IPS-18c (cell line): Measurements from ENCODE around the gene STKLD1.

Experiments
- H3K4me3 ChIP-seq: 2 replicates; pipeline ENCODE4 v1.7.0; 2013; ENCODE audit warnings: low read depth, mild to moderate bottlenecking, low read length, moderate library complexity; ENCODE audit not compliant: insufficient read depth
- H3K9me3 ChIP-seq: one replicate; pipeline ENCODE4 v1.6.1; 2013; ENCODE audit warnings: mild to moderate bottlenecking, low read length, moderate library complexity; ENCODE audit not compliant: control insufficient read depth, insufficient read depth

Gene STKLD1

DNA sequence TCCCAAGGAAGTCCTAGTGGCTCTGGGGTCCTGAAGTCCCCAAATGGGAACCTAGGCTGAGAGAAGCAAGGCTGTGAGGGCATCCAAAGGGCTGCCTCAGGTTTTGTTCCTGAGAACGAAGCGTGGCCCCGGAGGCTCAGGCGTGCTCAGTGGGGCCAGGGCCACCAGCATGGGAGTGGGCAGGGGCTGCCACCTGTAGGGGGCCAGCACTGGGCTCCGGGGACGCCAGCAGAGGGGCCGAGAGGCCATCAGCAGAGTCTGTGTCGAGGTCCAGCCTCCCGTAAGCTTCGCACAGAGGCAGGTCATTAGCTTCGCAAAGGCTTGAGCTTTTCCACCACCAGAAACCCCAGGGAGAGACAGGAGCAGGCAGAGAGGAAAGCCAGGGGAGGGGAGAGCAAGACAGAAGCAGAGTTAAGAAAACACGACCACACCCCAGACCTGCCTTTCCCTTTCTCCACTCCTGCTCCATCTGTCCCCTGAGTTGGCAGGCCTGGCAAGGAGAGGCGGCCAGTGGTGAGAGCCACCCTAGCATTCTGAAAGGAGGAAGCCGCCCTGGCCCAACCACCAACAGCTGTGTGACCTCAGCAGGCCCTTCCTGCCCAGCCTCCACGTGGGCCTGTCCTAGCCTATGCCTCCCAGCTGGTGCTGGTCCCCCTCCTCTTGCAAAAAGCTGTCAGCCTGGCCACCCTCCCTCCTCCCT, 34.6 kb upstream of the STKLD1 start:
- H3K4me3 ChIP-seq: no peak overlapping the region
- no peaks in the 10 kb centered on the region for H3K9me3 ChIP-seq

- H3K4me3 ChIP-seq: no peak overlapping the region
- no peaks in the 10 kb centered on the region for H3K9me3 ChIP-seq
These were observed 34.1 kb upstream of the STKLD1 start for GRCh38 chr9:133342069-133342406.

DNA sequence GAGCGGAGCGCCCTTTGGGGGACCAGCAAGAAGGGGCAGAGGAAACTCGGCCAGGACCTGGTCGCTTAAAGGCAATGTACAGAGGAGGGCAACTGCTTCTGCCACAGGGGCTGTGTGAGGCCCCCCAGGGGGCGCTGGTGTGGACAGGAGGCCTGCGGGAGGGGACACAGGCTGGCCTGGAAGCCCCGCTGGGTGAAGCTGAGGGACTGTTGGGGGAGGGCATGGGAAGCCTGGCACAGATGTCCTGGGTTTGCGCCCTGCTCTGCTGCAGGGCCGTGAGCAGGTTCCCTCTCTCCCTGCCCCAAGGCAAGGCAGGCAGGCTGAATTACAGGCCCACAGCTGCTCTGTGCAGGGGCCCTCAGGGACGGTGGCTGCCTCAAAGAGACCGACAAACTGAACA, 33.6 kb upstream of the STKLD1 start:
- Histone ChIP-seq H3K9me3 (no peaks in the 10 kb centered on the region), H3K4me3 (no peak overlapping the region)

DNA sequence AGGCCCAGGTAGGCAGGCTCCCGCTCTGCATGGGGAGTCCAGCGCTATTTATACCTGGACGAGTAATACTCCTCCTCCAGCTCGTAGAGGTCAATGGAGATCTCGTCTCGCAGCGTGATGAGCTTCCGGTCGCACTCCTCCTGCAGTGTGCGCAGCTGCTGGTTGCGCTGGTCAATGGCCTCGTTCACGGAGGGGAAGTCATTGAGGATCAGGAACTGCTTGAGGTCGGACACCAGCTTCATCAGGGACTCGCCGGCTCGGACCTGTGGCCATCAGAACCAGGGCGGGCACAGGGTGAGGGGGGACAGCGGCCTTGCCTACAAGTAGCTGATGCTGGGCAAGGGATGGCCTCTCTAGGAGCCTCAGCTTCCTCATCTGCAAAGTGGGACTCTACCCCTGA, 32.1 kb upstream of the STKLD1 start:
- no peak overlapping the region for H3K4me3 ChIP-seq
- H3K9me3 ChIP-seq: peaks cover 2% of the 10 kb centered on the region

DNA sequence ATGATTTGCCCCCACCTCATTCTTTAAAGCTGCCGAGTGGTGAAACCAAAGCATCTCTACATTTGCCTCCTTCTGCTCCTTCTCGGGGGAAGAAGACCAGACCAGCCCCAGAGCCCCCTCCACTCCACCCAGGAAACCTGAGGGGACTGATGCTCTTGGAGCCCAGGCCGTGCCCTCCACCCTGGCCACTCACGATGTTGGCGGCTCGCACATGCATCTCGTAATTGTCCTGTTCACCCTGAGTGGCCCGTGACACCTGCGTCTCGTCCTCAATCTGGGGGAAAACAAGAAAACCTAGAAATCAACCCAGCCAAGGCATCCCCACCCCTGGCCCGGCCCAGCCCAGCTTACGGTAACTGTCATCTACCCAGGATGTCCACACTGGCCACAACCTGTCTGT, 31.2 kb upstream of the STKLD1 start:
- peaks cover 2% of the 10 kb centered on the region for H3K9me3 ChIP-seq
- no peak overlapping the region for H3K4me3 ChIP-seq

DNA sequence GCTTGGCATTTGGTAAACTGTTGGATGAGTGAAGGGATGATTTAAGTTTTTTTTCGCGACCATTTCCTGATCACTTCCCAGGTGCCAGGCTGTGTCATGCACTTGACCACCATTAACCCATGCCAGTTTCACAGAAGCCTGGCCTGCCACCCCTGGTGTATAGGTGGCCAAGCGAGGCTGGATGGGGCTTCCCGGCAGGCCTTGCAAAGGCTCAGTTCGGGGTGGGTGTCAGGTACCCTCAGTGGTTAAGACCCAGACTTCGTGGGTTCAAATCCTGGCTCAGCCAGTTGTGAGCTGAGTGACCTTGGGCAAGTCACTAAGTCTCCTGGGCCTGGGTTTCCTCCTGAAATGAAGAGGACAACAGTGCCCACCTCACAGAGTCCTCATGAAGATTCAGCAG, 30.6 kb upstream of the STKLD1 start:
- Histone ChIP-seq H3K9me3 (peaks cover 2% of the 10 kb centered on the region), H3K4me3 (no peak overlapping the region)

DNA sequence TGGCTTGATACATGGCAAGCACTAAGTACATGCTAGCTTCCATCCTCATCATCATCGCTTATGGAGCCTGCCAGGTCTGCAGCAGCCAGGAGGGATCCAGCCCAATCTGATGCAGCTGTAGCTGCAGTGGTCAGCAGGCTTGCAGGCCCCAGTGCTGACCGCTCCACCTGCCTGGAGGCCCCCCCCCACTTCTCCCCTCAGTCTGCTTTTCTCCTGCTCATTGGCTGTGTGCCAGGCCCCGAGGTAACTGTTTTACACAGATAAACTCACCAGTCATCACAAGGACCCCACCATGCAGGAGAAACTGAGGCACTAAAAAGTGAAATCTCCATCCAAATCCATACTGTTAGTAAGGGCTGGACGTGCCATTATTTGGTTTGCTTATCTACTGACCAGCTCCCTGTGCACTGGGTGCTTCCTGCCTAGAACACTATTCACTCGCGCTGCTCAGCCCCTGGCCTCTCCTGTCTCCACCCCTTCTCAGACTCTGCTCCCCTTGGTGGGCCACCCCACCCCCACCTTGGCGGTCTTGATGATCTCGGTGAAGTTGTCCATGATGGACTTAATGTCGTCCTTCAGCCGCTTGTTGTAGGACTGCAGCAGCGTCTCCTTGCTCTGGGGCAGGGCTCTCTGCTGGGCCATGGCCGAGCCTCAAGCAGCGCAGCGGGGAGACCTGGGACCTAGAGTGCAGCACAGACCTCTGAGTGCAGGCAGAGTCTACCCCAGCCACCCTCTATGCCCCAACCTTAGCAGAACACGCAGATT, 30.0 kb upstream of the STKLD1 start:
- Histone ChIP-seq H3K4me3 (peak overlapping the region; percentile 99), H3K9me3 (peaks cover 2% of the 10 kb centered on the region)

DNA sequence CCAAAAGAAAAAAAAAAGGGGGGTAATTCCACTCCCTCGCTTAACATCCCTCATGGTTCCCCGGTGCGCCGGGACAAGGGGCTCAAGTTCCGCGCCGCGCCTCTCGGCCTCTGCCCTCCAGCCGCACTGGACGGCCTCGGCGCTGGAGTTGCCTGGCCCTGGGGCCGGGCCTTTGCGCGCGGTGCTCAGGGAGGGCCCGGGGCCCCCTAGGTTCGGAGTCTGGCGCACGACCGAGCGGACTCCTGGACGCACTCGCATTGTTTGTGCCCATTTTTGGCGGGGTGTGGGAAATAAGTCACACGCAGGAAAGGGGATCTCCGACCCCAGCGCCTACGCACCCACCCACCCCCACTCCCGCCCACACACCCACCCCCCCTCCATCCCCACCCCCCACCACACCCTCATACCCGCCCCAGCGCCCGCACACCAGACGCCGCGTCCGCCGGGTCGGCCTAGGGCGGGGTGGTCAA, 28.6 kb upstream of the STKLD1 start:
- Histone ChIP-seq H3K4me3 (peak overlapping the region; percentile 99), H3K9me3 (peaks cover 2% of the 10 kb centered on the region)

GRCh38 chr9:133347985-133348717, 28.0 kb upstream of the STKLD1 start, which contains the start of the genes MED22 and RPL7A:
Gene MED22, minus strand, starts transcription at chr9:133348131. Its CDS starts 1,469 bp downstream, at chr9:133346662.
Gene RPL7A, plus strand, starts transcription at chr9:133348218. Its CDS starts 26 bp downstream, at chr9:133348244.
- H3K9me3 ChIP-seq: peaks cover 2% of the 10 kb centered on the region
- peak within 1 kb of the TSS; percentile 99 for H3K4me3 ChIP-seq

DNA sequence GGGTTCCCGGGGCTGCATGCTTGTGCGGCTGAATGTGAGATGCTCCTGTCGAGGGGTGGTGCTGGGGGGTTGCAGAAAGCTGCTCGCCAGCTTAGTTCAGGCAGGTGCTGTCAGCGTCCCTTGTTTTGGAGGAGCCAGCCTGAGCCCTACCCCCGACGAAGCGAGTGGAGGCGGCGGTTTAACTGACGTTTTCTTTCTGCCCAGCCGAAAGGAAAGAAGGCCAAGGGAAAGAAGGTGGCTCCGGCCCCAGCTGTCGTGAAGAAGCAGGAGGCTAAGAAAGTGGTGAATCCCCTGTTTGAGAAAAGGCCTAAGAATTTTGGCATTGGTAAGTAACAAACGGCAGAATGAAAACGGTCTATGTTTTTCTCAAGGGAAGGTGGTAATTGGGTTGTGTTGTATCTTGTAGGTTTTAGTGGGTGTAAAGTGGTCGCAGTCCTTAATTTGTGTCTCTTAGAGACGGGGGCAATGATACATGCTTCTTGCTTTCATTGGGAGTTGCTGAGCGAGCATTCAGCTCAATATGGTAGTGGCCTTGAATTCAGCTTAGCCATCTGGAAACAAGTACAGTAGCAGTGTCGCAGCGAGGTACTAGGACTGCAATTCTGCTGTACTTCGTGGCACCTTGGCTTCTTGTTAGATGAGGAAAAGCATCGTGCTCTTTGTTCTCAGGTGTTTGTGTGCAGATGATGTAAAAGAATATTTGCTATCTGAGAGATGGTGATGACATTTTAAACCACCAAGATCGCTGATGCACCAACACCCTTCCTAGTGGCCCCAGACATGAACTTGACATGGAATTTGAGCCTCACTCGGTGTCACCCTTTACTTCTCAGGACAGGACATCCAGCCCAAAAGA, 27.2 kb upstream of the STKLD1 start:
- Histone ChIP-seq H3K4me3 (peak overlapping the region; percentile 99), H3K9me3 (peaks cover 2% of the 10 kb centered on the region)

GRCh38 chr9:133349965-133350616, 26.1 kb upstream of the STKLD1 start:
- H3K4me3 ChIP-seq: peak overlapping the region; percentile 99; the same call in 1 of the 2 replicates

GRCh38 chr9:133351526-133351907, 24.6 kb upstream of the STKLD1 start:
- no peak overlapping the region for H3K4me3 ChIP-seq
- peaks cover 2% of the 10 kb centered on the region for H3K9me3 ChIP-seq

More at GRCh38 chr9:133349965-133350616, 26.1 kb upstream of the STKLD1 start:
- H3K9me3 ChIP-seq: peaks cover 2% of the 10 kb centered on the region

GRCh38 chr9:133351908-133352634, 24.1 kb upstream of the STKLD1 start:
- peaks cover 2% of the 10 kb centered on the region for H3K9me3 ChIP-seq
- H3K4me3 ChIP-seq: no peak overlapping the region

- H3K9me3 ChIP-seq: peaks cover 2% of the 10 kb centered on the region
- no peak overlapping the region for H3K4me3 ChIP-seq
These were observed 23.4 kb upstream of the STKLD1 start for GRCh38 chr9:133352635-133353340.

DNA sequence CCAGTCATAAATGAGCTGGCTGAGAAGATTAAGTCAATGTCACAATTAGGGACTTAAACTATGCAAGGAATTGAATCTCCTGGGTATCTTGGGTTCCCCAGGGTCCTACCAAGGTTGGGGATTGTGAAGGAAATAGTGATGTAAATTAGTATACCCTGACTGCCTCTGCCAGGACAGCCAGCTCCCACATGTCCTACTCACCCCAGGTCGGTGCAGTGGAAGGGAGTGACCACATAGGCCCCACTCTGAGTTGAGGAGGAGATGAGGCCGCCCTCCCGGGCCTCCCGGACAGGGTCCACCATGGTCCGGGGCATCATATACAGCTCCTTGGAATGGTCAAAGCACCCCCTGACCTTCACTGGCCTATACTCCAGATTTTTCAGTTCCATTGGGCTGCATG, 22.6 kb upstream of the STKLD1 start:
- H3K9me3 ChIP-seq: peaks cover under 1% of the 10 kb centered on the region
- no peak overlapping the region for H3K4me3 ChIP-seq
